Activated CD4-positive, alpha-beta T cell treated with anti-CD3 and anti-CD28 coated beads, Interleukin-2, Interleukin-6, amounts not matched to agents 100 ng/mL and 50 ng/mL, durations not matched to agents 16 hours and 8 hours (primary cell): ENCODE results near the gene PRRX1.

ENCODE experiments used
- DNase-seq: peaks from one replicate; pipeline ENCODE4 v3.0.0-alpha.2; 2020

PRRX1 gene

DNA sequence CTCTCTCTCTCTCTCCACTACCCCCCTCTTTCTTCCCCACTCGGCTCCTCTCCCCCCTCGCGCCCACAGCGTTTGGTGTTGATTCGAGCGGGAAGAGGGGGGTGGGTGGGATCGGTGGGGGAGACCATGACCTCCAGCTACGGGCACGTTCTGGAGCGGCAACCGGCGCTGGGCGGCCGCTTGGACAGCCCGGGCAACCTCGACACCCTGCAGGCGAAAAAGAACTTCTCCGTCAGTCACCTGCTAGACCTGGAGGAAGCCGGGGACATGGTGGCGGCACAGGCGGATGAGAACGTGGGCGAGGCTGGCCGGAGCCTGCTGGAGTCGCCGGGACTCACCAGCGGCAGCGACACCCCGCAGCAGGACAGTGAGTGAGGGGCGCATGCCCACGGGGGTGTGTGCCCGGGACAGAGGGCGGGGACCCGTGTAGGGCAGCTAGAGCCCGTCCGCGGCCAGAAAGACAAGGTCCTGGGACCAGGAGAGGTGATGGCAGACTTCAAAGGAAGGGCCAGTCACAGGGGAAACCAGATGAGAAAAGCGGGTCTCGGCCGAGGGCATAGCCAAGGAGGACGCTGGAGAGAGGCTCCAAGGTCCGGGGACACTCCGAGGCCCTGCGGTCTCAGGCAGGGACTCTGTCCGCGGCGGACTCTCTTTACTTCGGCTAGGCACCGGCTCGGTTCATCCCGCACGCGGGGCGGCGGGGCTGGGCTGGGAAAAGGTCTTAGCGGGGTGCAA, at the start of gene PRRX1:
PRRX1 (plus strand) TSS at position 39 of the 735 bp plus-strand sequence; CDS start at position 127, 88 bp downstream.
- DNase-seq, result no peak

DNA sequence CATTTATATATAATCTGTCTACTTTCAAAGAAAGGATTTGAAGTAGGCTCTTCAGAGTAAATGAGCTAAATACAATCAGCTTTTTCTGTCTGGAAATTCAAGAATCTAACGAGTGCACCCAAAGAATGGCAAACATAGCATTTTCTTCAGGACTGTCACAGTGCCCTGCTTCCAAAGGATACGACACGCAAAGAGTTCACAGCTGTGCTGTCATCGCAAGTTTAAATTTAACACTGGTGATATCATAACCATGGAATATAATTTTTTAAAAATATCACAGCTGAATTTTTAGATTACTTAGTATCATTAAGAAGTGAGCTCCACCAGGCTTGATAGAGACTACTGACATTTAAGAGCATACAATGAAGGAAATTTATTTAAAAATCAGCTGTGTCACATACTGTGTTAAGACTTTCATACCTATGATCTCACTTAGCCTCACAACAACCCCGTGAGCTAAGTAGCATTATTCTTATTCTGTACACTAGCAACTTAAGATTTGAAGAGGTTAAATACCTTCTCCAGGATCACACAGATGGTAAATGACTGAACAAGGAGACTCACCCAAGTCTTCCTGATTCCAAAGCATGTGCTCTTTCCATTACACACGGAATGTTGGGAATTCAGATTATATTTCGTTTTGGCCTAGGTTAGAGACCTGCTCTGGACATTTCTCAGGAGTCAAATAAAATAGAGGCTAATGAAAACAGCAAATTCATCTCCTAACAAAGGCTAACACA, 46.2 kb upstream of the PRRX1 start:
- no peak for DNase-seq

DNA sequence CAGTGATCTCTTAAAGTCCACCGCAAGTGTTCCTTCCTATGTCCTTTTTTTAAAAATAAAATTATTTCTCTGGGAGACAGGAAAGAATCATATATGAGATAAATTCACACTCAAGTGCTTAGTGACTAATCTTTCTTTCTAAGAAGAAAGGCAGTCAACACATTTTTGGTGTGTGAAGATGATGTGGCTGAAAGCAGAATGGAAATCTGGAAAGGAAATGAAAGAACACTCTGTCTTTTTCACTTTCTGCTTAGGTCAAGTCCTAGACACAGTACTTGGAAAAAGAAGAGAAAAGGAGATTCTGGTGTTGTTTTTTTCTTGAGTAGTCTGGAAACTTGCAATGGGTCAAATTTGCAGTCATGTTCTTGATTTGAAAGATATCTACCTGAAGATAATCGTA, 45.5 kb upstream of the PRRX1 start:
- DNase-seq, result peak; percentile 7

DNA sequence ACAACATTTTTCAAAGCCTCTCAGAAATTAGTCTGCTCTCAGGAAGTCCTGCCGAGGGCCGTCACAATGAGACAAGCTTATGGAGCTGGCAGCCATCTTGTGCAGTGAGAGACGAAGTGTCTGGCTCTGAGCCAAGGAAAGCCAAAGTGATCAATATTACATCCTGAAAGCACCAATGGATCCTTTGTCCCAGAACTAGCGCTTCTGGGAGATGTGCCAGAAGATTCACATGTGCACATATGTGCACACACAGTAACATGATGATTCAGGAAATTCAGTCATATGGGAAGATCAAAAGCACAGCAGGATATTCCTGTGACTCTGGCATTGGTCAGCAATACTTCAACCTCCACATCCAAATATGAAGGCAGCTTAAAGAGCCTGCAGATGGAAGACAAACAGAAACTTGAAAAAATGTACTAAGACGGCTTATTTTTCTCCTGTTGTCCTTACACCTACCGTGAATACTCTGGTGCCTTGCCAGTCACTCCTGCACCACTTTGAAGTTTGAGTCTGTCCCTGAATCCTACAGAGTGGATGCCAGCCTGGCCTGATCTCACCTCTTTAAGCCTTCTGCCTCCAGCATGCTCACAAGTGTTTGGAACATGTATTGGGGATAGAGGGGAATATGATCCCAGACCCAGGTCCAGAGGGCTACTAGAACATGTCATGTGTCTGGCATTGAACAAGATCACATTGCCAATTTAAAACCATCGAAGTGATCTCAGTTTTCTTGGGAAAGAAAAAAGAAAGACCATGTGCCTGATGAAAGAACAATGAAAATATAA, 44.5 kb upstream of the PRRX1 start:
- no peak for DNase-seq

DNA sequence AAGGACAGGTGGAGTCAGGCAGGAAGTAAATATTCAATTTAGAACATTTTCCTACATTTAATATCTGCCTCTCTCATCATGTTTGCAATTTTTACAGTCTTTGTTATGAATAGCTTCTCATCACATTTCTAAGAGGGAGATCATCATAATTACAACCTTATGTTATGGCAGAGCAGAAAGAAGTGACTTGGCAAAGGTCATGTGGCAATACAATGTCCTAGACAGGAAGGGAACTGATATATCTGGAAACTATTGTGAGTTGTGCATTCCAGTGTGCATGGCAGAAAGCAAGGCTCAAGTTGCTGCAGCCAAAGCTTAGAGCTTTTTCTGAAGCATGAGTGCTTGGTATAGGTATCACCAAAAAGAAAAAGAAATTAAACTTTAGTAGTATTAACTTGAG, 43.8 kb upstream of the PRRX1 start:
- no peak for DNase-seq

DNA sequence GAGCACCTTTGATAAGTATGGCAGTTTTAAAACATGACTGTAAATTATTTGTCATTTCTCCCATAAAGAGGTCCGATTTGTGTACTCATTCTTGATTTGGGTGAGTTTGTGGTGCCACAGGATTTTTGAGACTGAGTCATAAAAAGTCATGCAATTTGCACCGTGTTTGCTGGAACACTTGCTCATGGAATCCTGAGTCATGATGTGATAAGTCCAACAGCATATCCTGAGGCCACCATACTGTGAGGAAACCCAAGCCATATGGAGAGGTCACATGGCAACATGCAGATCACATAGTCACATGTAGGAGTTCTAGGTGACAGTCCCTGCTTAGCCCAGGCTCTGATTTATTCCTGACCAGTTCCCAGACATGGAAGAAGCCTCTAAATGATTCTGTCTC, 40.8 kb upstream of the PRRX1 start:
- no peak for DNase-seq

DNA sequence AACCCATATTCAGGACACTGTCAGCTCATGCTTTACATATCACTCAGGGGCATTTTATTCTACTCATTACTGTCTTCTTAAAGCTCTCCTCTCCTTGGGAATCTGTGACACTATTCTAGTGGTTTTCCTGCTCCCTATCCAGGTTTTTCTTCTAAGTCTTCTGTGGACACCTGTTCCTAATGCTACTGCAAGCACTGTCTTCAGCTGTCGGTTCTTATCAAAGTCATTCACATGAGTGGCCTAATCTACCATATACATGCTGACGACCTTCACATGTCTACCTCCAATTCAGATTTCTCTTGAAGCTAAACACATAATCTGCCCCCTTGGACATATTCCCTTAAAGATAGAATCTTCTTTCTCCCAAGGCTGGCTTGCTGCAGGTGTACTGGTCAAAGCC, 39.8 kb upstream of the PRRX1 start:
- no peak for DNase-seq

DNA sequence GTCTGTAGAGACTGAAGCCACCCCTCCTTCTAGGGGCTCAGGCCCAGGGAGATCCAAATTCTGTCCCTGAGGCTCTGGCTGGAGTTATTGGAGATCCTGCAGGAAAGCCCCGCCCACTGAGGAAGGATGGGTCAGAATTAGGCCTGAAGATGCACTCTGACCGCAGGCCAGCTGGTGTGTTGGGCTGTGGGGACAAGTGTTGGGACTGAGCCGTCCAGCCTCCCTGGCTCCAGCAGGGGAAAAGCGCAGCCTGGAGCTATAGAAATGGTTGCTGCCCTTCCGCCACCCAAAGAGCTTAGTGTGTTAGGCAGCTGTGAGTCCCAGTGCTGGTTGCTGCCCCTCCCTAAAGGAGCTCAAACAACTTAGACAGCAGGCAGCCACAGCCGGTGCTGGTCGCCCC, 33.0 kb upstream of the PRRX1 start:
- DNase-seq, result no peak

DNA sequence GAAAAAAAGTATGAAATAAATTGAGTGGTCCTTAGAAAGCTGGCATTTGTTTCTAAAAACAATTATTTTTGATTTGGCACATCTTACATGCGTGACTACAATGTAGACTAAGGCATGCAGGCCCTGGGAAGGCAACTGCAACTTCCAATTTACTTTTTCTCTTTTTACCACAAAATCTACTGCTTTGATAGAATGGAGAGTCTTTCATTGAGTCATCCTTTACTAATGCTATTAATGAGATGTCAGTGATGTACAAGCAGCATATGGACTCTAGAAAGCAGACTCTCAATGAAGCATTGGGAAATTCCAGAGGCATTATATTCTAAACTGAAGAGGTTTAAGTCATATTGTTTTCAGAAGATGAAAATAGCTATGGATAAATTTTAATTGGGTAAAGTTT, 29.6 kb upstream of the PRRX1 start:
- DNase-seq, result no peak

DNA sequence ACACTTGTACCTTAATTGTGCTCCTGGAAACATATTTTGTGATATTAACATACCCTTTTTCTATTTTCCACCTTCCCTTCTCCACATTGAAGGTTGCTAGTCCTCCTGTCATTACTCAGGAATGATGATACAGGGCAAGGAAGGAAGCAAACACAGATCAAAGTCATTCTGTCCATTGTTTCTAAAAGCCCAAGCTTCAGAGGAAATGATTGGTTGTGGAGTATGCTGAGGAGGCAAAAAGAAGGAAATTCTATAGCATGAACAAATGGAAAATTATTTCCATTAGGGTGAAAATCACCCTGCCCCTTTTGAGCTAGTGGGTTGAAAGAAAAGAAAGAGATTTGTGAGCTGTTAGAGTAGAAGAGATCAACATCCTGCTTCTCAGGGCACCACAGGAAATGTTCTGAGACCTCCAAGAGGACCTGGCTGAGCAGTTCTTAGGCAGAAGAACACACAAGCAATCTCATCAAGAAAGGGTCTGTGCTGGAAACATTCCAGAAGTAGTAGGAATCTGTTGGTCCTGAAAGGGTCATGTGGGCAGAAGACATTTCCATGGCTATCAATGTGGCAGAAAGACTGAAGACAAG, 29.0 kb upstream of the PRRX1 start:
- DNase-seq, result no peak

DNA sequence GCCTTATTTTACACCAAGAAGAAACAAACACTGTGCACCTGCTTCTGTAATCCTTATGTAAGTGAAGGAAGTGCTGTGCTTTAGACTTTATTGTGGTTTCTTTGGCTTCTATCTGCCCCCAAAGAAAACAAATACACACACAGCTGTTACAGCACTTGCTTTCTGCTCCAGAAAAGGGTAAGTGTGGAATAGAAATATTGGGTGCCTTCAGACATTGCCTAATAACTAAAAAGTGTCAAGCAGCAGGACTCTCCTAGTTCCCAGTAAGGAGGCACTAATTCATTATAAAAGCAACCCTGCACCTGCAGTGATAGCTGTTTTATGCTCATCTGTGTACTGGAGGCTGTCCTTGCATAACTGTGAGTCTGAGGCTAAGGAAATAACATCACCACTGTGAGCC, 23.4 kb upstream of the PRRX1 start:
- no peak for DNase-seq

DNA sequence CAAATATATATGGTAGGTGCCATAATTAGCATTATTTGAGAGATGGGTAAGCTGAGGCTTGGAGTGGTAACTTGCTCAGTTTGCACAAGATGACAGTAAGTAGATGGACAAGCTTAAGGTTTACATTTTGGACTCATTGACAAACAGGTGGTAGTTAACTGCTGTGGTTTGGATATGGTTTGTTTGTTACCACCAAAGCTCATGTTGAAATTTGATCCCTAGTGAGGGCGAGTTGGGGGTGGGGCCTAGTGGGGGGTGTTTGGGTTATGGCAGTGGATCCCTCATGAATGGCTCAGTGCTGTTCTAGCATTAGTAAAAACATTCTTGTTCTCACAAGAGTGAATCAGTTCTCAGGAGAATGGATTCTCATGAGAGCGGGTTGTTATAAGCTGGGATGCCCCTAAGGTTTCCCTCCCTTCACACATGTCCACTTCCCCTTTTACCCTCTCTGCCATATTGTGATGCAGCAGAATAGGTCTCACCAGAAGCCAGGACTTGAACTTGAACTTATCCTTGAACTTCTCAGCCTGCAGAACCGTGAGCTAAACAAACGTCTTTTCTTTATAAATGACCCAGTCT, 6.6 kb upstream of the PRRX1 start:
- DNase-seq, result no peak

DNA sequence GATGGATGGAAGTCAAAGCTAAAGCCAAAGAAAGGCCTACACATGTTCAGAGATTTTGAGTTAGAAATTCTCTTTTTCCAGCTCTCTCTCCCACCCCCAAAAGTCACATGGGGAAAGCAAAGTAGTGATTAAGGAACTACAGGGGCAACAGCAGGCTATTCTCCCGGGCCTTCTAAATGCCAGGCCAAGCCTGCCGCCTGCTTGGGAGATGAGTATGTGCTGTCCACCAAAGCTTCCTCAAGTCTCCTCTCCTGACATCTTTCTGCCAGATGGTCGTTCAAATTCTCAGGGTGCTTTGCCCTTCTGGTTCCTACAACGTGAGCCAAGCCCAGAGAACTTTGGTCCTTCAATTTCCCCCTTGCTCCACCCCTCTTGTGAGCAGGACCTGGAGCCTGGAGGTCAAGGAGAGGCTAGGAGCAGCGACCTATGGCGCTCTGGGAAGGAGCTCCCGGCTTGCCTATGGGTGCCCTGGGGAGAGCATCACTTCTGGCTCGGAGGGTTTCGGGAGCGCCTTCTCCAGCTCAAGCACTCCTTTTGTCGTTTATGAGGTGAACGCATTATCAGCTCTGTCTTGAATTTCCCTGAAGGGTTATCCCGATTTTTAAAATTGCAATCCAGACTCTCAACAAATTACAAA, 4.4 kb upstream of the PRRX1 start:
- no peak for DNase-seq

DNA sequence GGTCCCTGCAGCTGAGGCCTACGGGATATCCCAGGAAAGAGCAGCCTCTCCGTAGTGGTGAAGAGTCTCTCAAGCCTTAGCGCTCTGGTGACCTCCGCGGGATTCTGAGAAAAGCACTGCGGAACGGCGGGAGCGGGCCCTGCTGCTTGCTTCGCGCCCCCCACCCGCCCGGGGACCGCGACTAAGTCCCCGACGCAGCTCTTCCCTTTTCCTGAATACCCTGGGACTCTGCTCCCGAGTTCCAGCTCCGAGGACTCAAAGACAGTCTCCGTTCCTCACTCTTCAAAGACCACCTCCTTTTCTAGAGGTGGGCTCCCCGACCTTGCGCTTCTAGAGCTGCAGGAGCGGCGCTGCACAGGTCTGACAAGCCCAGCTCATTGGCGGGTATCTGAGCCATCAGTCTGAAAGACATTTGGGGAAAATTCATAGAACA, 3.6 kb upstream of the PRRX1 start:
- no peak for DNase-seq

DNA sequence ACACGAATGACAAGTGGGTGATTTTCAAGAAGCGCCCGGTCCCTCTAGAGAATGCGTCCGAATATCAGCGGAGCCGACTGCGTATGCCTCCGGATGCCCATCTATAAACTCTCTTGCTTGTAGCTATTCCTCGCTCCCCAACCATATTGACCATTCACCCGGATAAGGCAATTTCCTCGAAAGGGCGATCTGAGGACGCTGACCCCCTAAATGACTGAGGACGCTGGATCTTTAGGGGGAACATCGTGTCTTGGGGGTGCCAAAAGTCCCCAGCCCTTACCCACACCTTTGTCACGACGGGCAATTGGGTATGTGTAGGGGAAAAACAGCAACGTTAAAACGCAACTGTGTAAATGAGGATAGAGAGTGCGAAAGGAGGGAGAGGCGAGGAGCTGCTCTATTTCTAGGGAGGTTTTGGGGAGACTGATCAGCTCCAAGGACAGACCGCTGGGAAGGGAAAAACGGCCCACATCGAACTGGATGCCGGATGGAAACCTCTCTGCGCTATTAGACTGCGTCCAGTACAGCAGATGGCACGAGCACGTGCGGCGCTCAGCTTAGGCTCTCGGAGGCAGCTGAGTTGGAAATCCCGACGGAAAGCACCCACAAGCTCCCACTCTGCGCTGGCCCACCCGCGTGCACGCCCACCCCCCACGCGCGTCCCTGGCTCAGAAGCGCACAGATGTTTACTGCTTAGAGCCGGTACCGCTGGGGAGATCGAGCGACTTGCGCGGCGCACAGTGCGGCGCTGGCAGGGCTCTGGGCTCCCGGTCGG, 2.9 kb upstream of the PRRX1 start:
- no peak for DNase-seq

DNA sequence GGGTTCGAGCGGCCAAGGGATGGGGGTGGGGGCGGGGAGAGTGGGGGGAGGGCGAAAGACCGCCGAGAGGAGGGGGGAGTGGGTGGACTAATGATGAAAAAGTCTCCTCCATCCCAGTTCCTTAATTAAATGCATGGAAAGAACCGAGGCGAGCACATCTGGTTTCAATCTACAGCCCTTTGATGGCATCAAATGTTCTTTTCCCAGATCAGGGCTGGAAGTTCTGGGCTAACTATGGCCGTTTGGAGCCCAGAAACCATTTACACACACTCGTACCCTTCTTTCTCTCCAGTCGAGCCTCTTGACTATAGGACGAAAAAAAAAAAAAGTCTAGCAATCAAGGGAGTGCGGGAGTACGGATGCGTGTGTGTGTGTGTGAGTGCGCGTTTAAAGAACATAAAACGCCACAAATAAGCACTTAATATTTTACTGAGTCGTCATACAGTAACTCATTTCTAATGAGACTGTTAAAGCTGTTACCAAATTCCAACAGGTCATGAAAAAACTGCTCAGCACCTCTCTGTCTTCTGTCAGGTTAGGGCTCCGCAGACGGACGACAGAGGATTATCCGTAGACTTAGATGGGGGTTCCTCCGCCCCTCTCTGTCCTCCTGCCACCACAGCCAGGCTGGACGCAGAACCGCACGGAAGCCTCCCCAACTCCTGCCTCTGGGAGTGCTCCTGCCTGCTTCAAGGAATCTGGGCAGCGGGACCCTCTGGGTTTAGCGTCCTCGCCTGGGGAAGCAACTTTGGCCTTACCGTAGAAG, 2.1 kb upstream of the PRRX1 start:
- no peak for DNase-seq

DNA sequence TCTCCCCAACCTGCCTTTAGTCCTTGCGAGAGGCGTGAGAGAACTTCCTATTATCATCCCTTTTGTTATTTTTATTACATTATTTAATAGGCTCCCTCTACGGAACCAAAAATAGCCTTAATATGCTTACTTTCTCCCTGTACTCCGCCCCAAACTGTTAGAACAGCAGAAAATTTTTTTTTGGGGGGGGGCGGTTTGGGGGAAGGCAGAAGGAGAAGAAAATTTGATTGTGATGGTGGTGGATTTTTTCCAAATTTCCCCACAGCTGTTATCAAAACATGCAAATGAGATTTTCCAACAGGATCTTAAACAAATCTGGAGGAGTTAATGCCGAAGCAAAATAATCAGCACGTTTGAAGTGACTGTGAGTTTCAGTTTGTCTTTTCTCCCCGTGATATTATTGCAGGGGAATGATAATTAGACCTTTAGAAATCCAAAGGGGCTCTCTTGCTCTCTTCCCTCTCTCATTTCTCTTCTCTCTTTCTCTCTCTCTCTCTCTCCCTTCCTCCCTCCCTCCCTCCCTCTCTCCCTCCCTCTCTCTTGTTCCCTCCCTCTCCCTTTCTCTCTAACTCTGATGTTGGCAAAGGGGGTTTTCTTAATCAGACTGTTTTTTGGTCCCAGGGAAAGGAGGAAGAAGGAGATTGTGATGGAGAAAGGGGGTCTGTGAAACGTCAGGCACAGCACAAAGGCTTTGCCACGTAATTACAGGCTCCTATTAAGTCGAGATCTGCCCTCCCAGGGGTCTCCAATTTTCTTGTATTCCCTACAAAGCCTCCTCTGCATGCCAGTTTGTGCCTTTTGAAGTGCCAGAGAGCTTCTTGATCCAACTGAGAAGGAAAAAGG, 1.1 kb upstream of the PRRX1 start:
- no peak for DNase-seq

DNA sequence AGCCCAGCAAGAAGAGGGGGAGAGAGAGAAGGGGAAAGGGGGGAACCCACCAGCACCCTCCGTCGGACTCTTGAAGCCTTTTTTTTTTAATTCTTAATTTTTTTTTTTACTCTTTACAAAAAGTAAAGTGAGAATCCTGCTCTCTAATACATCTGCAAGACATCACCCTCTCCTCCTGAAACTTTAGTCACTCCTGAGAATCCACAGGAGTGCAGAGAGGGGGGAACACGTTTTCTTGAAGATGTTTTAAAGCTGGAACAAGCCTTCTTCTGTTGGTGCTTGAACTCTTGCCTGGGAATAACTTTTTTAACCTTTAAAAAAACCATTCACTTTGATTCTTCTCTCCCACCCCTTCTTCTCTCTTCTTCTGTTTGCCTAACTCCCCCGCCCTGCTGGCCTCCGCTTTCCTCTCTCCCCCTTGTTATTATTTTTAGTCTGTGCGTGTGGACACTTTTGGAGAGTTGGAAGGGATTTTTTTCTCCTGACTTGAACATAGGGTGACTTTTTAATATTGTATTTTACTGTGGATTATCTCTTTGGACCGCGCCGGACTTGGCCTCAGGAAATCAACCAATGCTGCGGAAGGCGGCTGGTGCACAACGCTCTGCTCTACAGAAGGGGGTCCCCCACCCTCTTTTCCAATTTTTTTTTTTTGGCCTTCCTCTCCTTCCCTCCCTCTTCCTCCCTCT, 383 bp upstream of the PRRX1 start:
- no peak for DNase-seq
